BLaER1 (cell line): Measurements from ENCODE around the gene PRICKLE3.
"Not testable (repeated sequence)": the region's sequence is repeated elsewhere in the genome, so short reads cannot be mapped to it uniquely, and the experiment has no call there.

Experiments used
- H3K27ac ChIP-seq: shearing (Covaris generic); formaldehyde crosslinking; 2 replicates; pipeline ENCODE4 v1.8.1; 2022
- H3K27me3 ChIP-seq: shearing (Covaris generic); formaldehyde crosslinking; 2 replicates; pipeline ENCODE4 v1.8.1; 2022
- H3K36me3 ChIP-seq: shearing (Covaris generic); formaldehyde crosslinking; 2 replicates; pipeline ENCODE4 v1.8.1; 2022
- H3K4me1 ChIP-seq: shearing (Covaris generic); formaldehyde crosslinking; 2 replicates; pipeline ENCODE4 v1.8.1; 2022
- H3K4me2 ChIP-seq: shearing (Covaris generic); formaldehyde crosslinking; 2 replicates; pipeline ENCODE4 v1.8.1; 2022
- H3K4me3 ChIP-seq: shearing (Covaris generic); formaldehyde crosslinking; 2 replicates; pipeline ENCODE4 v1.8.1; 2022
- H3K9ac ChIP-seq: shearing (Covaris generic); formaldehyde crosslinking; 2 replicates; pipeline ENCODE4 v1.8.1; 2022
- H3K9me3 ChIP-seq: shearing (Covaris generic); formaldehyde crosslinking; 2 replicates; pipeline ENCODE4 v1.8.1; 2022
- H4K20me1 ChIP-seq: shearing (Covaris generic); formaldehyde crosslinking; 2 replicates; pipeline ENCODE4 v1.8.1; 2022
- Cebpa-rat ChIP-seq: shearing (Covaris generic); IDR thresholded peaks from 2 replicates; pipeline ENCODE4 v1.8.1; 2022

The PRICKLE3 gene

GRCh38 chrX:49153467-49153866, 32.7 kb downstream of the PRICKLE3 start:
- Histone ChIP-seq H3K4me3 (no peak overlapping the region), H3K9ac (no peak overlapping the region), H3K9me3 (0 out of 2 replicates have a peak, but pooled peaks cover 8% of the 10 kb centered on the region), H3K4me2 (no peak overlapping the region), H3K27ac (no peak overlapping the region), H4K20me1 (no peaks in the 10 kb centered on the region), H3K4me1 (0 out of 2 replicates have a peak, but pooled peaks cover 7% of the 10 kb centered on the region), H3K27me3 (peaks cover 15% of the 10 kb centered on the region), H3K36me3 (no peaks in the 10 kb centered on the region)
- no peak for TF ChIP-seq Cebpa-rat

GRCh38 chrX:49149291-49149690, 36.9 kb downstream of the PRICKLE3 start:
- peaks cover 25% of the 10 kb centered on the region for H3K9me3 ChIP-seq
- H3K4me2 ChIP-seq, H3K4me3 ChIP-seq, H3K27ac ChIP-seq, H3K36me3 ChIP-seq, H3K9ac ChIP-seq, H4K20me1 ChIP-seq, H3K4me1 ChIP-seq: not testable (repeated sequence)
- H3K27me3 ChIP-seq = peaks cover 19% of the 10 kb centered on the region

GRCh38 chrX:49148390-49149100, 37.6 kb downstream of the PRICKLE3 start:
- H3K9me3 ChIP-seq = peaks cover 25% of the 10 kb centered on the region
- H3K27me3 ChIP-seq = peaks cover 22% of the 10 kb centered on the region
- H3K4me1 ChIP-seq, H3K36me3 ChIP-seq, H4K20me1 ChIP-seq, H3K4me2 ChIP-seq, H3K9ac ChIP-seq, H3K4me3 ChIP-seq, H3K27ac ChIP-seq: not testable (repeated sequence)

GRCh38 chrX:49147936-49148335, 38.2 kb downstream of the PRICKLE3 start:
- no peak overlapping the region for H3K9ac ChIP-seq
- H3K27ac ChIP-seq = no peak overlapping the region
- no peaks in the 10 kb centered on the region for H4K20me1 ChIP-seq
- peaks cover 26% of the 10 kb centered on the region for H3K27me3 ChIP-seq
- TF ChIP-seq Cebpa-rat = no peak
- H3K4me2 ChIP-seq = no peak overlapping the region
- H3K4me1 ChIP-seq = no peaks in the 10 kb centered on the region
- H3K4me3 ChIP-seq = no peak overlapping the region
- H3K9me3 ChIP-seq = peaks cover 25% of the 10 kb centered on the region
- H3K36me3 ChIP-seq = no peaks in the 10 kb centered on the region

- no peak for TF ChIP-seq Cebpa-rat
- no peaks in the 10 kb centered on the region for H4K20me1 ChIP-seq
- no peak overlapping the region for H3K4me2 ChIP-seq
- no peak overlapping the region for H3K27ac ChIP-seq
- no peak overlapping the region for H3K4me3 ChIP-seq
- 0 out of 2 replicates have a peak, but pooled peaks cover under 1% of the 10 kb centered on the region for H3K36me3 ChIP-seq
- peaks cover 25% of the 10 kb centered on the region for H3K27me3 ChIP-seq
- H3K9ac ChIP-seq = no peak overlapping the region
- no peaks in the 10 kb centered on the region for H3K4me1 ChIP-seq
- peaks cover 28% of the 10 kb centered on the region for H3K9me3 ChIP-seq
Measured at GRCh38 chrX:49147282-49147681, 38.9 kb downstream of the PRICKLE3 start.

- H3K4me1 ChIP-seq, H3K36me3 ChIP-seq, H3K9ac ChIP-seq, H4K20me1 ChIP-seq, H3K4me3 ChIP-seq, H3K27ac ChIP-seq, H3K4me2 ChIP-seq: not testable (repeated sequence)
- Histone ChIP-seq H3K9me3 (peaks cover 62% of the 10 kb centered on the region), H3K27me3 (peaks cover 25% of the 10 kb centered on the region)
Measured at GRCh38 chrX:49143154-49143553, 43.0 kb downstream of the PRICKLE3 start.

- H3K4me1 ChIP-seq, H3K4me3 ChIP-seq, H3K36me3 ChIP-seq, H3K27ac ChIP-seq, H4K20me1 ChIP-seq, H3K9ac ChIP-seq, H3K4me2 ChIP-seq: not testable (repeated sequence)
- Histone ChIP-seq H3K27me3 (peaks cover 25% of the 10 kb centered on the region), H3K9me3 (peaks cover 61% of the 10 kb centered on the region)
Measured at GRCh38 chrX:49142264-49142663, 43.9 kb downstream of the PRICKLE3 start.

- TF ChIP-seq Cebpa-rat = no peak
Measured at GRCh38 chrX:49139713-49140112, 46.5 kb downstream of the PRICKLE3 start.

GRCh38 chrX:49137492-49137891, 48.7 kb downstream of the PRICKLE3 start:
- Histone ChIP-seq H3K9me3 (peaks cover 52% of the 10 kb centered on the region), H3K4me2 (no peak overlapping the region), H3K27me3 (0 out of 2 replicates have a peak, but pooled peaks cover under 1% of the 10 kb centered on the region), H3K9ac (no peak overlapping the region), H3K4me3 (no peak overlapping the region), H3K4me1 (no peaks in the 10 kb centered on the region), H3K36me3 (0 out of 2 replicates have a peak, but pooled peaks cover 7% of the 10 kb centered on the region), H4K20me1 (no peaks in the 10 kb centered on the region), H3K27ac (no peak overlapping the region)
- no peak for TF ChIP-seq Cebpa-rat

More at GRCh38 chrX:49139713-49140112, 46.5 kb downstream of the PRICKLE3 start:
- H3K4me3 ChIP-seq = no peak overlapping the region
- H3K36me3 ChIP-seq = 0 out of 2 replicates have a peak, but pooled peaks cover 7% of the 10 kb centered on the region
- H4K20me1 ChIP-seq = no peaks in the 10 kb centered on the region
- no peak overlapping the region for H3K27ac ChIP-seq
- no peaks in the 10 kb centered on the region for H3K4me1 ChIP-seq
- no peak overlapping the region for H3K9ac ChIP-seq
- peaks cover 52% of the 10 kb centered on the region for H3K9me3 ChIP-seq
- H3K27me3 ChIP-seq = peaks cover 18% of the 10 kb centered on the region
- H3K4me2 ChIP-seq = no peak overlapping the region

GRCh38 chrX:49133759-49134158, 52.4 kb downstream of the PRICKLE3 start:
- no peak overlapping the region for H3K4me2 ChIP-seq

GRCh38 chrX:49132275-49132674, 53.9 kb downstream of the PRICKLE3 start:
- not testable (repeated sequence) for H3K9ac ChIP-seq, H3K9me3 ChIP-seq, H3K4me1 ChIP-seq, H4K20me1 ChIP-seq, H3K27me3 ChIP-seq, H3K4me3 ChIP-seq, H3K27ac ChIP-seq, H3K36me3 ChIP-seq, H3K4me2 ChIP-seq

More at GRCh38 chrX:49133759-49134158, 52.4 kb downstream of the PRICKLE3 start:
- no peak for TF ChIP-seq Cebpa-rat
- Histone ChIP-seq H3K27ac (no peak overlapping the region), H3K4me1 (no peaks in the 10 kb centered on the region), H4K20me1 (no peaks in the 10 kb centered on the region), H3K4me3 (no peak overlapping the region), H3K27me3 (no peaks in the 10 kb centered on the region), H3K36me3 (no peaks in the 10 kb centered on the region), H3K9ac (no peak overlapping the region), H3K9me3 (peaks cover 17% of the 10 kb centered on the region)
